Measurements from ENCODE around the gene LAMB4.

DNA sequence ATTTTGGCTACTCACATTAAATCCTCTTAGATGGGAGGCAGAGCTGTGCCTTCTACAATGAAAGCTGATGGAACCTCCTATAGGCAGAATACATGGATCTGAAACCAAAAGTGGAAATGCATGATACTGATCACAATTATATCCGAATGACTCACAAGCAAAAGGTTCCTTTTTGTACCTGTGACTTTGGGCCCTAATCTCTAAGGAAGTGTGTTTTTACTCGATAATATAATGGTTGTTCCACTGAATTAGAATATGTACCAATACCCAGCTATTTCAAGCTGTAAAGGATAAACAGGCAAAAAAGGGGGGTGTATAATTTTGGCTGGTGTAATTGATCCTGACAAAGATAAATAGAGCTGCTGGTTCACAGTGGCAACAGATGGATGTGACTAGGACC is 109.6 kb downstream of the LAMB4 start:
- TF ChIP-seq JUND (IDR thresholded peaks at IDR 0.05; ENCODE audit: low read length) (no peak), HDAC6 (IDR thresholded peaks at IDR 0.05; ENCODE audit: low read depth, low read length) (no peak), RNF2 (IDR thresholded peaks at IDR 0.05; ENCODE audit: borderline replicate concordance, low read depth, low read length, missing control alignments, poor library complexity, severe bottlenecking) (no peak), RAD21 (IDR thresholded peaks at IDR 0.05 in 1 of 2, conservative IDR thresholded peaks at IDR 0.05 in 1 of 2; ENCODE audit: low read depth in 2 of 2, low read length in 2 of 2) (no peak), RFX5 (IDR thresholded peaks at IDR 0.05; ENCODE audit: borderline replicate concordance, low read depth, low read length) (no peak), EP300 (IDR thresholded peaks at IDR 0.05; ENCODE audit: borderline replicate concordance in 1 of 2, low read depth in 2 of 2, low read length in 2 of 2) (no peak), CBX5 (IDR thresholded peaks at IDR 0.05; ENCODE audit: low read depth, low read length) (no peak), EZH2 (IDR thresholded peaks at IDR 0.05; ENCODE audit: low read depth, low read length, severe bottlenecking) (no peak), POLR2AphosphoS5 (IDR thresholded peaks at IDR 0.05; ENCODE audit: low read depth, low read length) (no peak), POLR2A (IDR thresholded peaks at IDR 0.05; ENCODE audit: control extremely low read depth in 1 of 2, low read depth in 2 of 2, low read length in 2 of 2) (no peak), FOSL1 (IDR thresholded peaks at IDR 0.05; ENCODE audit: insufficient read depth, low read depth, low read length) (no peak), SP2 (IDR thresholded peaks at IDR 0.05; ENCODE audit: low read length) (no peak)
- TF ChIP-seq, protein P1, sequence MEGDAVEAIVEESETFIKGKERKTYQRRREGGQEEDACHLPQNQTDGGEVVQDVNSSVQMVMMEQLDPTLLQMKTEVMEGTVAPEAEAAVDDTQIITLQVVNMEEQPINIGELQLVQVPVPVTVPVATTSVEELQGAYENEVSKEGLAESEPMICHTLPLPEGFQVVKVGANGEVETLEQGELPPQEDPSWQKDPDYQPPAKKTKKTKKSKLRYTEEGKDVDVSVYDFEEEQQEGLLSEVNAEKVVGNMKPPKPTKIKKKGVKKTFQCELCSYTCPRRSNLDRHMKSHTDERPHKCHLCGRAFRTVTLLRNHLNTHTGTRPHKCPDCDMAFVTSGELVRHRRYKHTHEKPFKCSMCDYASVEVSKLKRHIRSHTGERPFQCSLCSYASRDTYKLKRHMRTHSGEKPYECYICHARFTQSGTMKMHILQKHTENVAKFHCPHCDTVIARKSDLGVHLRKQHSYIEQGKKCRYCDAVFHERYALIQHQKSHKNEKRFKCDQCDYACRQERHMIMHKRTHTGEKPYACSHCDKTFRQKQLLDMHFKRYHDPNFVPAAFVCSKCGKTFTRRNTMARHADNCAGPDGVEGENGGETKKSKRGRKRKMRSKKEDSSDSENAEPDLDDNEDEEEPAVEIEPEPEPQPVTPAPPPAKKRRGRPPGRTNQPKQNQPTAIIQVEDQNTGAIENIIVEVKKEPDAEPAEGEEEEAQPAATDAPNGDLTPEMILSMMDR (IDR thresholded peaks at IDR 0.05; ENCODE audit: control extremely low read depth in 1 of 3, insufficient read depth in 1 of 3, low read depth in 1 of 3, low read length in 3 of 3), result no peak
- TF ChIP-seq, protein P2, sequence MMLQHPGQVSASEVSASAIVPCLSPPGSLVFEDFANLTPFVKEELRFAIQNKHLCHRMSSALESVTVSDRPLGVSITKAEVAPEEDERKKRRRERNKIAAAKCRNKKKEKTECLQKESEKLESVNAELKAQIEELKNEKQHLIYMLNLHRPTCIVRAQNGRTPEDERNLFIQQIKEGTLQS (IDR thresholded peaks at IDR 0.05; ENCODE audit: insufficient read depth, low read depth, low read length), result no peak

Data from H1 (cell line).